Endothelial cell of umbilical vein (primary cell): ENCODE measurements around the gene AKAP13.

Experiments
- CTCF ChIP-seq, 2 donors: IDR thresholded peaks; 1 replicate in 1 of 2; 2 replicates in 1 of 2; pipeline ENCODE4 v1.5.1; 2011; ENCODE audit warnings: low read length in 2 of 2, mild to moderate bottlenecking in 2 of 2, moderate library complexity in 2 of 2, control low read depth in 1 of 2, inconsistent platforms in 1 of 2, low read depth in 1 of 2; ENCODE audit not compliant: insufficient read depth in 1 of 2; ENCODE audit errors: extremely low read depth in 1 of 2
- EZH2 ChIP-seq: IDR thresholded peaks from 2 replicates; pipeline ENCODE4 v1.6.1; 2012; ENCODE audit warnings: borderline replicate concordance, low read depth, mild to moderate bottlenecking, moderate library complexity, low read length, inconsistent platforms; ENCODE audit not compliant: severe bottlenecking
- JUN ChIP-seq: IDR thresholded peaks from 2 replicates; pipeline ENCODE4 v1.6.1; 2011; ENCODE audit warnings: borderline replicate concordance, low read depth; ENCODE audit not compliant: insufficient read length, insufficient read depth
- MAX ChIP-seq: IDR thresholded peaks from 2 replicates; pipeline ENCODE4 v1.6.1; 2011; ENCODE audit not compliant: insufficient read depth, insufficient read length
- POLR2A ChIP-seq: IDR thresholded peaks from 2 replicates; pipeline ENCODE4 v1.6.1; 2012; ENCODE audit warnings: low read depth, mild to moderate bottlenecking, control low read depth, low read length
- POLR2AphosphoS5 ChIP-seq: IDR thresholded peaks from 2 replicates; pipeline ENCODE4 v1.6.1; 2012; ENCODE audit warnings: low read depth, mild to moderate bottlenecking, control low read depth, low read length, moderate library complexity; ENCODE audit not compliant: insufficient read depth

- TF ChIP-seq CTCF (IDR thresholded peaks at IDR 0.05; ENCODE audit: extremely low read depth in 1 of 2, insufficient read depth in 1 of 2, low read depth in 1 of 2, low read length in 2 of 2) (no peak), POLR2A (no peak), JUN (no peak), POLR2AphosphoS5 (no peak), EZH2 (no peak), MAX (no peak)
These were observed 119.8 kb downstream of the AKAP13 start for GRCh38 chr15:85500060-85500708.
